BJ (cell line): ENCODE data around the gene UBE2E1. TPM values are rescaled to one million over a fixed set of nuclear protein-coding genes. Genes with fewer than 3 reads are reported as not detected.

Source experiments
- CTCF ChIA-PET: fragments of 350-600 bp; formaldehyde crosslinking; extraction: SDS; loops from one replicate; lab custom pipeline; 2021; ENCODE audit warnings: antibody characterized with exemption, inconsistent platforms; lab: Yijun Ruan, JAX
- POLR2A ChIA-PET: fragments of 300-600 bp; sonication (Branson Sonifier 250); formaldehyde crosslinking; extraction: SDS; loops from one replicate; lab custom pipeline; 2021; ENCODE audit warnings: antibody characterized with exemption; lab: Charles Lee
- DNase-seq: peaks from one replicate; pipeline ENCODE4 v3.0.0-alpha.2; 2011; ENCODE audit warnings: low read depth
- H3K27me3 ChIP-seq: 2 replicates; pipeline ENCODE4 v1.6.0; 2011; ENCODE audit warnings: low read length; ENCODE audit not compliant: control insufficient read depth, insufficient read depth
- H3K36me3 ChIP-seq: 2 replicates; pipeline ENCODE4 v1.5.1; 2011; ENCODE audit warnings: low read length; ENCODE audit not compliant: control insufficient read depth, insufficient read depth
- H3K4me3 ChIP-seq: 2 replicates; pipeline ENCODE4 v1.5.1; 2011; ENCODE audit warnings: low read depth, mild to moderate bottlenecking, control low read depth, low read length
- CTCF ChIP-seq: IDR thresholded peaks from 2 replicates; pipeline ENCODE4 v1.5.1; 2011; ENCODE audit warnings: low read depth, mild to moderate bottlenecking, control low read depth, inconsistent platforms, low read length, moderate library complexity; ENCODE audit not compliant: insufficient read depth
- polyA plus RNA-seq: library from polyadenylated mRNA; depleted of rRNA; stranded (reverse); fragments of >200 nt; gene quantifications from 2 replicates; pipeline ENCODE4 v1.2.3, GENCODE V29; 2011

Gene UBE2E1
- polyA plus RNA-seq, 1 experiment: 70.0 TPM

DNA sequence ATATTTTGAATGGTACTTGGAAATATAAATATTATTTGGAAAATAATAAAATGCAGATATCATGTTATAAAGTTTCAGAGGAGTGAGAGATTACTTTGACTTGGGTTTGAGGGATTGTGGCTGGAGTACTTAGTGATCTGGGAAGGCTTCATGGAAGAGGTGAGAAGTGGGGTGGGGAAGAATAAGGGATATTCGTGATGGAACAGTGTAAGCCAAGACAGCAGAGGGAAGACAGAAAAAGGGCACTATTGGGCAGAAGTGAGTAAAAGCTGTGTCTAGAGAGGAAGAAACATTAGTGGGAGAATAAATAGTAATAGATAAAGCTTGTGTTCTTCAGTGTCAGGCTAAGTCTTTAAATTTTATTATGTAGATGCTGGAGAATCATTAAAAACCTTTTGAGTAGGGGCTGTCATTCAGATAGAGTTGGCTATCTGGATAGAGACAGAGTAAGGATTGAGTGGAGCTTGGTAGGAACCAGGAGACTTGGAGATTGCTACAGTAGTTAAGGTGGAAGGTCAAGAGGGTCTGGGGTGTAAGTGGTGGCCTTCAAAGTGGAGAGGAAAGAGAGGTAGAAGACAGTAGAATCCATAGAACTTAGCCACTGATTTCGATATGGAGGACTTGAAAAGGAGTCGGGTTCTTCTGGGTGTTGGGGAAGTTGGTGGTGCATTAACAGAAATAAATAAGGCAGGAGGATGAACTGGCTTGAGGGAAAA lies 11.9 kb downstream of the UBE2E1 start:
- no peak for TF ChIP-seq CTCF
- ChIA-PET POLR2A (no interaction called here), CTCF (no interaction called here)
- H3K4me3 ChIP-seq: no peak overlapping the region
- no peaks in the 10 kb centered on the region for H3K36me3 ChIP-seq
- H3K27me3 ChIP-seq: no peaks in the 10 kb centered on the region
- DNase-seq: no peak

GRCh38 chr3:23819599-23820360 lies 14.0 kb downstream of the UBE2E1 start:
- Histone ChIP-seq H3K27me3 (no peaks in the 10 kb centered on the region), H3K4me3 (no peak overlapping the region), H3K36me3 (no peaks in the 10 kb centered on the region)
- CTCF ChIA-PET: interaction anchor here (0.6 to 1.0 kb wide), 2 partner anchors 11 to 58 kb away, joined by 3 read pairs; no protein-coding TSS in a partner anchor
- no peak for DNase-seq
- POLR2A ChIA-PET: no interaction called here
- TF ChIP-seq CTCF: no peak

GRCh38 chr3:23820888-23821287 lies 15.1 kb downstream of the UBE2E1 start:
- ChIA-PET POLR2A (no interaction called here), CTCF (interaction anchor here (1.0 to 1.3 kb wide), 2 partner anchors 10 to 13 kb away, joined by 3 read pairs; no protein-coding TSS in a partner anchor)
- H3K27me3 ChIP-seq: no peaks in the 10 kb centered on the region
- H3K4me3 ChIP-seq: no peak overlapping the region
- H3K36me3 ChIP-seq: no peaks in the 10 kb centered on the region
- DNase-seq: no peak
- TF ChIP-seq CTCF: no peak

DNA sequence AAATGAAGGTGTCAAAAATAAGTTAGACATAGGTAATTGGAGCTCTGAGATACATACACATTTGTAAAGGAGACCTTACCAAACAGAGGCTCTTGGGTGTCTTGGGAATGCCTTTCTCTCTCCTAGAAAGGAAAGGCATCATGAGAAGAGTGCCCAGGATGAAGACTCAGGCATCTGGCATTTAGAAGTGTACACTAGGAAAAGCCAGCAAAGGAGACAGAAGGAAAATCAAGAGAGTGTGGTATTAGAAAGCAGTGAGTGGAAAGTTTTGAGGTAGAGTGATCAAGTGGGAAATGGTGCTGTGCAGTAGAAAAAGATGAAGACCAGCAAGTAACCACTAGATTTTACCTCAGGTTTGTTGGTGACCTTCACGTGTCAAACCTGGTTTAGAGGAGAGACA lies 16.1 kb downstream of the UBE2E1 start:
- ChIA-PET CTCF (interaction anchor here (1.3 kb wide), 1 partner anchor 12 kb away, joined by 3 read pairs; no protein-coding TSS in a partner anchor), POLR2A (no interaction called here)
- Histone ChIP-seq H3K36me3 (no peaks in the 10 kb centered on the region), H3K27me3 (no peaks in the 10 kb centered on the region), H3K4me3 (no peak overlapping the region)
- no peak for DNase-seq
- TF ChIP-seq CTCF: no peak

DNA sequence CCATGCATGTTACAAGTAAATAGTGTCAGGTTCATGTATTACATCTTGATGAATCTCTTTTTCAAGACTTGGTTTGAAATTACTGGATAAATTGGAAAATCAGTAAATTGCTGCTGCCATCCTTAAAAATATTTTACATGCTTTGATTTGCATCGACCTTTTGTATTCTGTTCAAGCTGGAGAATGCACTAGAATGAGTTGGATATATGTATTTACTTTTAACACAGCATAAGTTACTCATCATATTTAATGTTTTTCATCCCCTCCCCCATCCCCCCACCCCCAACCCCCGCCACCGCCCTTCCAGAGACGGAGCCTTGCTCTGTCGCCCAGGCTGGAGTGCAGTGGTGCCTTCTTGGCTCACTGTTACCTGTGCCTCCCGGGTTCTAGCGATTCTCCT lies 16.8 kb downstream of the UBE2E1 start:
- no peak for TF ChIP-seq CTCF
- POLR2A ChIA-PET: no interaction called here

More for the DNA sequence above, 16.8 kb downstream of the UBE2E1 start:
- Histone ChIP-seq H3K36me3 (no peaks in the 10 kb centered on the region), H3K4me3 (no peak overlapping the region), H3K27me3 (no peaks in the 10 kb centered on the region)
- CTCF ChIA-PET: no interaction called here
- no peak for DNase-seq
